GM12878 (cell line): ENCODE data around the gene KMT2E. TPM values are rescaled to one million over a fixed set of nuclear protein-coding genes. Genes with fewer than 3 reads are reported as not detected.

ENCODE experiments used
- ATAC-seq: fragments of 200-7000 bp; cut with Tn5 transposase; 3 replicates; pipeline ENCODE4 v1.9.1; 2020; ENCODE audit warnings: mild to moderate bottlenecking, moderate library complexity
- BruUV-seq: library from RNA; stranded (reverse); fragments of 400-500 nt; replicated peaks from 2 replicates; lab custom pipeline; 2021; lab: Mats Ljungman, UMichigan
- CTCF ChIA-PET: fragments of 300-600 bp; sonication (Branson Sonifier 250); formaldehyde crosslinking; extraction: SDS; loops from one replicate; lab custom pipeline; 2021; ENCODE audit warnings: inconsistent platforms; lab: Yijun Ruan, JAX
- POLR2A ChIA-PET: fragments of 350-600 bp; formaldehyde crosslinking; extraction: SDS; loops from one replicate; lab custom pipeline; 2021; ENCODE audit warnings: inconsistent platforms; lab: Charles Lee
- RAD21 ChIA-PET: fragments of 300-600 bp; sonication (Branson Sonifier 250); formaldehyde crosslinking; loops from one replicate; lab custom pipeline; 2023; ENCODE audit warnings: antibody characterized with exemption; ENCODE audit not compliant: unreplicated experiment; lab: Charles Lee
- SMC1A ChIA-PET: fragments of 300-600 bp; sonication (Branson Sonifier 250); formaldehyde crosslinking; loops from one replicate; lab custom pipeline; 2023; ENCODE audit not compliant: unreplicated experiment, uncharacterized antibody; lab: Charles Lee
- DNase-seq: peaks from one replicate; pipeline ENCODE4 v3.0.0-alpha.2; 2011; ENCODE audit warnings: low read depth, low spot score
- FAIRE-seq: peaks from 3 replicates; lab custom pipeline; 2011; peaks lifted over from hg19 to GRCh38; lab: Jason Lieb, UNC
- H2AFZ ChIP-seq: 2 replicates; pipeline ENCODE4 v1.6.0; 2011; ENCODE audit warnings: low read depth, low read length, control low read depth; ENCODE audit not compliant: control insufficient read depth
- H3K27ac ChIP-seq: 2 replicates; pipeline ENCODE4 v1.5.1; 2011; ENCODE audit warnings: control low read depth; ENCODE audit not compliant: control insufficient read depth, insufficient read depth
- H3K27me3 ChIP-seq, 2 experiments: replicated peaks in 1 of 2; 2 replicates each; pipeline versions ENCODE4 v1.6.0 to v1.6.1; 2011; ENCODE audit warnings: low read length in 1 of 2; ENCODE audit not compliant: control insufficient read depth in 2 of 2, insufficient read depth in 2 of 2
- H3K36me3 ChIP-seq, 2 experiments: 2 replicates each; pipeline ENCODE4 v1.5.1; 2011; ENCODE audit warnings: low read length in 1 of 2; ENCODE audit not compliant: control insufficient read depth in 2 of 2, insufficient read depth in 2 of 2
- H3K4me1 ChIP-seq: 2 replicates; pipeline ENCODE4 v1.6.1; 2011; ENCODE audit warnings: mild to moderate bottlenecking, low read length, moderate library complexity, mixed read lengths; ENCODE audit not compliant: control insufficient read depth, insufficient read depth
- H3K4me2 ChIP-seq: 2 replicates; pipeline ENCODE4 v1.6.0; 2011; ENCODE audit warnings: control low read depth; ENCODE audit not compliant: control insufficient read depth, insufficient read depth
- H3K4me3 ChIP-seq: fragments of 200-600 bp; sonication (generic); 2 replicates; pipeline ENCODE4 v1.5.1; 2016
- H3K79me2 ChIP-seq: 2 replicates; pipeline ENCODE4 v1.6.0; 2011; ENCODE audit warnings: low read length; ENCODE audit not compliant: control insufficient read depth, insufficient read depth
- H3K9ac ChIP-seq: 2 replicates; pipeline ENCODE4 v1.8.0; 2011; ENCODE audit warnings: low read length, control low read depth, mixed read lengths; ENCODE audit not compliant: control insufficient read depth, insufficient read depth
- H3K9me3 ChIP-seq: replicated peaks from 3 replicates; pipeline ENCODE4 v1.5.1; 2011; ENCODE audit warnings: mild to moderate bottlenecking, low read length; ENCODE audit not compliant: control insufficient read depth, insufficient read depth
- H4K20me1 ChIP-seq: 2 replicates; pipeline ENCODE4 v1.6.0; 2011; ENCODE audit not compliant: control insufficient read depth, insufficient read depth
- CREB1 ChIP-seq: IDR thresholded peaks from 2 replicates; pipeline ENCODE4 v1.6.1; 2012; ENCODE audit warnings: low read depth, mild to moderate bottlenecking, inconsistent platforms
- EGR1 ChIP-seq, 2 experiments: IDR thresholded peaks; 1 replicate in 1 of 2; 2 replicates in 1 of 2; pipeline ENCODE4 v1.6.1; 2011 to 2012; ENCODE audit warnings: low read depth in 2 of 2, low read length in 2 of 2, borderline replicate concordance in 1 of 2, mild to moderate bottlenecking in 1 of 2, moderate library complexity in 1 of 2
- GABPA ChIP-seq: IDR thresholded peaks from 2 replicates; pipeline ENCODE4 v1.6.1; 2014; ENCODE audit warnings: antibody characterized with exemption, low read depth, mild to moderate bottlenecking, inconsistent platforms
- IKZF2 ChIP-seq, 2 experiments: fragments of 450-650 bp; IDR thresholded peaks; 2 replicates each; pipeline ENCODE4 v1.6.1; 2017; ENCODE audit warnings: mild to moderate bottlenecking in 2 of 2, moderate library complexity in 2 of 2
- KDM1A ChIP-seq: fragments of 200-600 bp; sonication (generic); IDR thresholded peaks from 2 replicates; pipeline ENCODE4 v1.6.1; 2016; ENCODE audit warnings: borderline replicate concordance
- PML ChIP-seq: IDR thresholded peaks from 2 replicates; pipeline ENCODE4 v1.6.1; 2012; ENCODE audit warnings: low read length, inconsistent platforms
- POLR2AphosphoS2 ChIP-seq: IDR thresholded peaks from 2 replicates; pipeline ENCODE4 v1.6.1; 2011; ENCODE audit warnings: low read depth, mild to moderate bottlenecking, low read length, improper control_type of control experiment, moderate library complexity
- RAD21 ChIP-seq: IDR thresholded peaks from 2 replicates; pipeline ENCODE4 v1.6.1; 2011; ENCODE audit warnings: mild to moderate bottlenecking, low read depth, low read length, moderate library complexity; ENCODE audit not compliant: insufficient read depth
- RAD51 ChIP-seq: fragments of 450-650 bp; IDR thresholded peaks from 2 replicates; pipeline ENCODE4 v1.6.1; 2016; ENCODE audit warnings: moderate library complexity, mild to moderate bottlenecking, inconsistent platforms
- SMC3 ChIP-seq: IDR thresholded peaks from 2 replicates; pipeline ENCODE4 v1.6.1; 2011; ENCODE audit warnings: low read length, improper control_type of control experiment, borderline replicate concordance
- TBL1XR1 ChIP-seq: IDR thresholded peaks from 2 replicates; pipeline ENCODE4 v1.6.1; 2012; ENCODE audit warnings: low read depth, low read length, improper control_type of control experiment
- TCF3 ChIP-seq: IDR thresholded peaks from 2 replicates; pipeline ENCODE4 v1.6.1; 2012; ENCODE audit warnings: low read depth, mild to moderate bottlenecking, low read length, borderline replicate concordance; ENCODE audit not compliant: insufficient read depth
- WGBS: methylation state at CpG from one replicate; pipeline ENCODE4 v1.1.6; 2016; ENCODE audit warnings: low lambda C conversion rate; ENCODE audit not compliant: insufficient replicate concordance, insufficient coverage; ENCODE audit errors: missing lambda C conversion rate; 5-methylcytosine and 5-hydroxymethylcytosine counted together
- in situ Hi-C: fragments of 300-500 bp; cut with MboI; formaldehyde crosslinking; loops from 9 replicates; pipeline ENCODE4 v1.14.3; 2018; ENCODE audit warnings: mixed read lengths
- intact Hi-C: fragments of 100-400 bp; cut with micrococcal nuclease; formaldehyde crosslinking; loops from one replicate; pipeline ENCODE4 v1.14.2; 2022; ENCODE audit not compliant: unreplicated experiment
- polyA plus RNA-seq, 11 experiments: library from polyadenylated mRNA; depleted of rRNA in 4 of 11; unstranded in 6 of 11; stranded (reverse) in 5 of 11; fragments of >200 nt; fragmentation: Nextera tagmentation in 4 of 11; fragmentation: Illumina TruSeq in 1 of 11; extraction: Ambion mirVana in 4 of 11; extraction: Trizol in 1 of 11; gene quantifications; 1 replicate in 1 of 11; 2 replicates in 10 of 11; pipeline versions ENCODE4 v1.2.1 to v1.2.3, GENCODE V29; 2011 to 2016; ENCODE audit warnings: inconsistent platforms in 2 of 11, missing spikeins in 2 of 11, low read depth in 1 of 11
- total RNA-seq, 4 experiments: library from RNA; depleted of rRNA in 3 of 4; stranded (reverse); fragments of >200 nt in 3 of 4; fragmentation: Illumina TruSeq in 1 of 4; extraction: Trizol in 1 of 4; gene quantifications; 2 replicates each; pipeline versions ENCODE4 v1.2.1 to v1.2.3, GENCODE V29; 2013 to 2021
- TF ChIP-seq, protein P1 (sequence below): fragments of 450-650 bp; formaldehyde crosslinking; IDR thresholded peaks from 2 replicates; pipeline ENCODE4 v1.5.0; 2022; ENCODE audit warnings: mild to moderate bottlenecking, missing genetic modification characterization
- TF ChIP-seq, protein P2 (sequence below): fragments of 450-650 bp; IDR thresholded peaks from 2 replicates; pipeline ENCODE4 v1.6.1; 2017; ENCODE audit warnings: mild to moderate bottlenecking

The KMT2E gene
- total and polyA plus RNA-seq, 10 of the 15 experiments (the other 5 are each of a cell fraction or from before 2014, with no cell fraction given) = 13.2 to 68.1 (median 34.1) TPM

DNA sequence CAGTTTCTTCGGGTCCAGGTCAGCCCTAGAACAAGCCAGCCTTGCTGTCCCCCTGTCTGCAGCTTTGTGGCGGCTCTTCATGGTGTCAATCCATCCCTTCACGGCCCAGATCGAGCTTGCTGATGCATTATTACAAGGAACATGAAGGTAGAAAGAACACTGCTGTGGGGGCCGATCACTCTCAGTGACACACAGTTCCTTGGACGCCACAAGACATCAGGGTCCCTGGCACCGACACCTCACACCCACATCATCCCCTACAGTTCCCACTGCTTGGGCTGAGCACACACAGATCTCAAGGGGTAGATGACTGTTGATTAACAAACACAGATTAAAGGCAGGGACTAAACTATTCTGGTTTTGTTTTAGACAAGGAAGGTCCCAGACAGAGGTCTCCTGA, 119.4 kb downstream of the KMT2E start (continued):
- TF ChIP-seq POLR2AphosphoS2 (no peak), IKZF2 (IDR thresholded peaks at IDR 0.05) (no peak), RAD51 (no peak)

DNA sequence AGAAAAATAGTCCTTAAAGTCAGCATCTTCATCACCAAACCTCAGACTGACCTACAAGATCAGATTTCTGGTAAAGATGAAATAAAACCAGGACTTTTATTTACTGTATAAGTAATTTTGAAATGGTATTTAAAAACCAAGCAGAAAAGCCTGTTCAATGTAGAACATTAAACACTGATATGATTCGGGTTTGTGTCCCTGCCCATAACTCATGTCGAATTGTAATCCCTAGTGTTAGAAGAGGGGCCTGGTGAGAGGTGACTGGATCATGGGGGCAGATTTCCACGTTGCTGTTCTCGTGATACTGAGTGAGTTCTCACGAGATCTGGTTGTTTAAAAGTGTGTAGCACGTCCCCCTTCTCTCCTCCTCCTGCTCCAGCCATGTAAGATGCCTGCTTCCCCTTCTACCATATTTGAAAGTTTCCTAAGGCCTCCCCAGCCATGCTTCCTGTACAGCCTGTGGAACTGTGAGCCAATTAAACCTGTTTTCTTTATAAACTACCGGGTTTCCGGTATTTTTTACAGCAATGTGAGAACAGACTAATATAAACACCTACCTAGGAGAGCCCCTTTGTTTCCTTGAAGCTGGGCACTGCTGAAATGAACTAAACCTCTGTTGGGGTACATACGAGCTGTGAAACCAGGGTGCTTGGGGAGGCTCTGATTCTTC, 120.1 kb downstream of the KMT2E start:
- no peak overlapping the region for H3K27ac ChIP-seq
- H3K27me3 ChIP-seq = no peaks in the 10 kb centered on the region
- no peak overlapping the region for H2AFZ ChIP-seq
- BruUV-seq = no TSS peak
- ChIA-PET POLR2A (no interaction called here), SMC1A (interaction anchor here (1.6 kb wide), 1 partner anchor 8 kb away, joined by 3 read pairs; no protein-coding TSS in a partner anchor), RAD21 (no interaction called here), CTCF (interaction anchor here (0.8 to 1.3 kb wide), 2 partner anchors 9 to 153 kb away, joined by 3 read pairs; no protein-coding TSS in a partner anchor)
- H3K36me3 ChIP-seq = peaks cover 7 to 9% of the 10 kb centered on the region in 2 experiments; a peak in 3 of 4 replicates
- WGBS = 78% methylated on average over 9 of the region's 9 CpGs
- H3K4me2 ChIP-seq = no peak overlapping the region
- intact Hi-C loops (no loop called here), in situ Hi-C loops (no loop called here)
- ATAC-seq (no peak), DNase-seq (no peak), FAIRE-seq (no peak)
- H4K20me1 ChIP-seq = no peaks in the 10 kb centered on the region
- H3K9ac ChIP-seq = no peak overlapping the region
- H3K9me3 ChIP-seq = no peaks in the 10 kb centered on the region
- no peaks in the 10 kb centered on the region for H3K79me2 ChIP-seq
- H3K4me1 ChIP-seq = peaks cover 16% of the 10 kb centered on the region
- H3K4me3 ChIP-seq = no peak overlapping the region
- no peak for TF ChIP-seq RAD21
- no peak for TF ChIP-seq KDM1A
- TF ChIP-seq CREB1 = no peak
- TF ChIP-seq PML = no peak
- no peak for TF ChIP-seq EGR1 (IDR thresholded peaks at IDR 0.05; ENCODE audit: borderline replicate concordance in 1 of 2, low read depth in 2 of 2, low read length in 2 of 2)
- no peak for TF ChIP-seq TBL1XR1
- TF ChIP-seq, protein P1, sequence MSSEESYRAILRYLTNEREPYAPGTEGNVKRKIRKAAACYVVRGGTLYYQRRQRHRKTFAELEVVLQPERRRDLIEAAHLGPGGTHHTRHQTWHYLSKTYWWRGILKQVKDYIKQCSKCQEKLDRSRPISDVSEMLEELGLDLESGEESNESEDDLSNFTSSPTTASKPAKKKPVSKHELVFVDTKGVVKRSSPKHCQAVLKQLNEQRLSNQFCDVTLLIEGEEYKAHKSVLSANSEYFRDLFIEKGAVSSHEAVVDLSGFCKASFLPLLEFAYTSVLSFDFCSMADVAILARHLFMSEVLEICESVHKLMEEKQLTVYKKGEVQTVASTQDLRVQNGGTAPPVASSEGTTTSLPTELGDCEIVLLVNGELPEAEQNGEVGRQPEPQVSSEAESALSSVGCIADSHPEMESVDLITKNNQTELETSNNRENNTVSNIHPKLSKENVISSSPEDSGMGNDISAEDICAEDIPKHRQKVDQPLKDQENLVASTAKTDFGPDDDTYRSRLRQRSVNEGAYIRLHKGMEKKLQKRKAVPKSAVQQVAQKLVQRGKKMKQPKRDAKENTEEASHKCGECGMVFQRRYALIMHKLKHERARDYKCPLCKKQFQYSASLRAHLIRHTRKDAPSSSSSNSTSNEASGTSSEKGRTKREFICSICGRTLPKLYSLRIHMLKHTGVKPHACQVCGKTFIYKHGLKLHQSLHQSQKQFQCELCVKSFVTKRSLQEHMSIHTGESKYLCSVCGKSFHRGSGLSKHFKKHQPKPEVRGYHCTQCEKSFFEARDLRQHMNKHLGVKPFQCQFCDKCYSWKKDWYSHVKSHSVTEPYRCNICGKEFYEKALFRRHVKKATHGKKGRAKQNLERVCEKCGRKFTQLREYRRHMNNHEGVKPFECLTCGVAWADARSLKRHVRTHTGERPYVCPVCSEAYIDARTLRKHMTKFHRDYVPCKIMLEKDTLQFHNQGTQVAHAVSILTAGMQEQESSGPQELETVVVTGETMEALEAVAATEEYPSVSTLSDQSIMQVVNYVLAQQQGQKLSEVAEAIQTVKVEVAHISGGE (CRISPR knock-in tag) = no peak
- no peak for TF ChIP-seq TCF3
- TF ChIP-seq SMC3 = no peak
- TF ChIP-seq GABPA = no peak
- TF ChIP-seq, protein P2, sequence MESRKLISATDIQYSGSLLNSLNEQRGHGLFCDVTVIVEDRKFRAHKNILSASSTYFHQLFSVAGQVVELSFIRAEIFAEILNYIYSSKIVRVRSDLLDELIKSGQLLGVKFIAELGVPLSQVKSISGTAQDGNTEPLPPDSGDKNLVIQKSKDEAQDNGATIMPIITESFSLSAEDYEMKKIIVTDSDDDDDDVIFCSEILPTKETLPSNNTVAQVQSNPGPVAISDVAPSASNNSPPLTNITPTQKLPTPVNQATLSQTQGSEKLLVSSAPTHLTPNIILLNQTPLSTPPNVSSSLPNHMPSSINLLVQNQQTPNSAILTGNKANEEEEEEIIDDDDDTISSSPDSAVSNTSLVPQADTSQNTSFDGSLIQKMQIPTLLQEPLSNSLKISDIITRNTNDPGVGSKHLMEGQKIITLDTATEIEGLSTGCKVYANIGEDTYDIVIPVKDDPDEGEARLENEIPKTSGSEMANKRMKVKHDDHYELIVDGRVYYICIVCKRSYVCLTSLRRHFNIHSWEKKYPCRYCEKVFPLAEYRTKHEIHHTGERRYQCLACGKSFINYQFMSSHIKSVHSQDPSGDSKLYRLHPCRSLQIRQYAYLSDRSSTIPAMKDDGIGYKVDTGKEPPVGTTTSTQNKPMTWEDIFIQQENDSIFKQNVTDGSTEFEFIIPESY = no peak
- TF ChIP-seq, all 136 proteins: peak for 0
